MM.1S (cell line): ENCODE data around the gene ABCA10.

ENCODE experiments used
- DNase-seq: peaks from one replicate; pipeline ENCODE4 v3.0.0-alpha.2; 2015
- H2AFZ ChIP-seq: fragments of 300-600 bp; sonication (generic); 2 replicates; pipeline ENCODE4 v1.6.0; 2016; ENCODE audit warnings: antibody characterized with exemption, low read length
- H3F3A ChIP-seq: fragments of 300-600 bp; sonication (generic); 2 replicates; pipeline ENCODE4 v1.6.1; 2016; ENCODE audit warnings: mild to moderate bottlenecking, antibody characterized with exemption, low read length, moderate library complexity, mixed read lengths; ENCODE audit not compliant: insufficient read depth
- H3K27ac ChIP-seq: fragments of 300-600 bp; sonication (generic); 2 replicates; pipeline ENCODE4 v1.5.1; 2016; ENCODE audit warnings: mild to moderate bottlenecking, low read length
- H3K27me3 ChIP-seq: fragments of 300-600 bp; sonication (generic); replicated peaks from 2 replicates; pipeline ENCODE4 v1.6.0; 2016; ENCODE audit warnings: low read length; ENCODE audit not compliant: insufficient read depth
- H3K36me3 ChIP-seq: fragments of 300-600 bp; sonication (generic); replicated peaks from 2 replicates; pipeline ENCODE4 v1.6.1; 2016; ENCODE audit warnings: mild to moderate bottlenecking, low read length, mixed read lengths; ENCODE audit not compliant: insufficient read depth
- H3K4me1 ChIP-seq: fragments of 300-600 bp; sonication (generic); 2 replicates; pipeline ENCODE4 v1.6.1; 2016; ENCODE audit warnings: low read length, mixed read lengths
- H3K4me2 ChIP-seq: fragments of 300-600 bp; sonication (generic); 2 replicates; pipeline ENCODE4 v1.6.0; 2016; ENCODE audit warnings: low read depth, low read length
- H3K4me3 ChIP-seq: fragments of 300-600 bp; sonication (generic); 2 replicates; pipeline ENCODE4 v1.5.1; 2016; ENCODE audit warnings: low read length, mixed read lengths
- H3K79me2 ChIP-seq: fragments of 300-600 bp; sonication (generic); 2 replicates; pipeline ENCODE4 v1.6.1; 2016; ENCODE audit warnings: mixed run types, low read length, mixed read lengths
- H3K9ac ChIP-seq: fragments of 300-600 bp; sonication (generic); 2 replicates; pipeline ENCODE4 v1.6.1; 2016; ENCODE audit warnings: low read length, mixed read lengths
- H3K9me2 ChIP-seq: fragments of 300-600 bp; sonication (generic); replicated peaks from 2 replicates; pipeline ENCODE4 v1.6.1; 2016; ENCODE audit warnings: mild to moderate bottlenecking, low read length, mixed read lengths; ENCODE audit not compliant: insufficient read depth
- H3K9me3 ChIP-seq: fragments of 300-600 bp; sonication (generic); replicated peaks from 2 replicates; pipeline ENCODE4 v1.6.1; 2016; ENCODE audit warnings: mild to moderate bottlenecking, low read length, mixed read lengths; ENCODE audit not compliant: insufficient read depth
- H4K20me1 ChIP-seq: fragments of 300-600 bp; sonication (generic); 2 replicates; pipeline ENCODE4 v1.6.1; 2016; ENCODE audit warnings: mild to moderate bottlenecking, low read length, moderate library complexity, mixed read lengths; ENCODE audit not compliant: insufficient read depth
- EZH2 ChIP-seq: fragments of 300-600 bp; sonication (generic); optimal IDR thresholded peaks from 2 replicates; pipeline ENCODE3; 2017; ENCODE audit warnings: low read depth, mild to moderate bottlenecking, antibody characterized with exemption, low read length, mixed read lengths
- EZH2phosphoT487 ChIP-seq: fragments of 300-600 bp; sonication (generic); IDR thresholded peaks from 2 replicates; pipeline ENCODE4 v1.6.1; 2018; ENCODE audit warnings: antibody characterized with exemption, low read length
- TF ChIP-seq, protein P1 (sequence below): fragments of 300-600 bp; sonication (generic); IDR thresholded peaks from 2 replicates; pipeline ENCODE4 v1.5.1; 2016; ENCODE audit warnings: antibody characterized with exemption, low read length, mixed read lengths

Gene ABCA10

DNA sequence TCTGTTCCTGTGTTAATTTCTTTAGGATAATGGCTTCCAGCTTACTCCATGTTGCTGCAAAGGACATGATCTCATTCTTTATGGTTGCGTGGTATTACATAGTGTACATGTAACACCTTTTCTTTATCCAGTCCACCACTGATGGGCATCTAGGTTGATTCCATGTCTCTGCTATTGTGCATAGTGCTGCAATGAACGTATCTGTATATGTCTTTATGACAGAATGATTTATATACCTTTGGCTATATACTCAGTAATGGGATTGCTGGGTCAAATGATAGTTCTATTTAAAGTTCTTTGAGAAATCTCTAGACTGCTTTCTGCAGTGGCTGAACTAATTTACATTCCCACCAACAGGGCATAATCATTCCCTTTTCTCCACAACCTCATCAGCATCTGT lies 39.8 kb downstream of the ABCA10 start:
- no peak overlapping the region for H3K9ac ChIP-seq
- no peaks in the 10 kb centered on the region for H3K36me3 ChIP-seq
- H3K9me3 ChIP-seq, result no peaks in the 10 kb centered on the region
- H3K9me2 ChIP-seq, result no peaks in the 10 kb centered on the region
- H3F3A ChIP-seq, result no peaks in the 10 kb centered on the region
- H3K79me2 ChIP-seq, result no peaks in the 10 kb centered on the region
- no peak overlapping the region for H2AFZ ChIP-seq
- no peak overlapping the region for H3K4me2 ChIP-seq
- no peaks in the 10 kb centered on the region for H3K4me1 ChIP-seq
- H3K4me3 ChIP-seq, result no peak overlapping the region
- DNase-seq, result no peak
- H4K20me1 ChIP-seq, result no peaks in the 10 kb centered on the region
- TF ChIP-seq EZH2 (no peak), EZH2phosphoT487 (no peak)
- TF ChIP-seq, protein P1, sequence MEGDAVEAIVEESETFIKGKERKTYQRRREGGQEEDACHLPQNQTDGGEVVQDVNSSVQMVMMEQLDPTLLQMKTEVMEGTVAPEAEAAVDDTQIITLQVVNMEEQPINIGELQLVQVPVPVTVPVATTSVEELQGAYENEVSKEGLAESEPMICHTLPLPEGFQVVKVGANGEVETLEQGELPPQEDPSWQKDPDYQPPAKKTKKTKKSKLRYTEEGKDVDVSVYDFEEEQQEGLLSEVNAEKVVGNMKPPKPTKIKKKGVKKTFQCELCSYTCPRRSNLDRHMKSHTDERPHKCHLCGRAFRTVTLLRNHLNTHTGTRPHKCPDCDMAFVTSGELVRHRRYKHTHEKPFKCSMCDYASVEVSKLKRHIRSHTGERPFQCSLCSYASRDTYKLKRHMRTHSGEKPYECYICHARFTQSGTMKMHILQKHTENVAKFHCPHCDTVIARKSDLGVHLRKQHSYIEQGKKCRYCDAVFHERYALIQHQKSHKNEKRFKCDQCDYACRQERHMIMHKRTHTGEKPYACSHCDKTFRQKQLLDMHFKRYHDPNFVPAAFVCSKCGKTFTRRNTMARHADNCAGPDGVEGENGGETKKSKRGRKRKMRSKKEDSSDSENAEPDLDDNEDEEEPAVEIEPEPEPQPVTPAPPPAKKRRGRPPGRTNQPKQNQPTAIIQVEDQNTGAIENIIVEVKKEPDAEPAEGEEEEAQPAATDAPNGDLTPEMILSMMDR, result no peak
- H3K27ac ChIP-seq, result no peak overlapping the region
- H3K27me3 ChIP-seq, result no peaks in the 10 kb centered on the region

GRCh38 chr17:69188064-69188463 lies 40.6 kb downstream of the ABCA10 start:
- no peaks in the 10 kb centered on the region for H3K79me2 ChIP-seq
- no peaks in the 10 kb centered on the region for H3K9me3 ChIP-seq
- H2AFZ ChIP-seq, result no peak overlapping the region
- H3K27ac ChIP-seq, result no peak overlapping the region
- no peak overlapping the region for H3K9ac ChIP-seq
- no peaks in the 10 kb centered on the region for H3F3A ChIP-seq
- H3K9me2 ChIP-seq, result no peaks in the 10 kb centered on the region
- no peaks in the 10 kb centered on the region for H4K20me1 ChIP-seq
- no peak overlapping the region for H3K4me3 ChIP-seq
- no peak for DNase-seq
- no peaks in the 10 kb centered on the region for H3K36me3 ChIP-seq
- H3K4me2 ChIP-seq, result no peak overlapping the region
- TF ChIP-seq EZH2phosphoT487 (no peak), EZH2 (no peak)
- TF ChIP-seq, protein P1, result no peak
- no peaks in the 10 kb centered on the region for H3K4me1 ChIP-seq
- H3K27me3 ChIP-seq, result no peaks in the 10 kb centered on the region

DNA sequence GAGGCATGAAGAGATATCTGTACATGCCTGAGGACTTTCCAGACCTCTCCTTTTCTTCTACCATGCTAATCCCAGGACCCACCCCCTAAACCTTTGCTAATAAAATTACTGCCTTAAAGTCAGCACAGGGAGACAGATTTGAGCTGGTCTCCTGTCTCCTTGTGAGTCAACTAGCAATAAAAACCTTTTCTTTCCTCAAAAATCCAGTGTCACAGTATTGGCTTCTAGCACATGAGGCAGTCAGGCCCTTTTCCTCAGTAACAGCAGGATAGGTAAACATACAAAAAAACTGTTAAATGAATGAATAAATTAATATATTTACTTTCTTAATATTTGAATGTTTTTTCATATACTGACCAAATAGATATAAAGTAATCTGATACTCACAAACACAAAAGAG lies 41.3 kb downstream of the ABCA10 start:
- Histone ChIP-seq H3K4me3 (no peak overlapping the region), H3K79me2 (no peaks in the 10 kb centered on the region)
- no peak for DNase-seq

More for the DNA sequence above, 41.3 kb downstream of the ABCA10 start:
- H2AFZ ChIP-seq, result no peak overlapping the region
- H3K27me3 ChIP-seq, result no peaks in the 10 kb centered on the region
- no peak overlapping the region for H3K27ac ChIP-seq
- H3K9ac ChIP-seq, result no peak overlapping the region
- no peaks in the 10 kb centered on the region for H3K4me1 ChIP-seq
- H3F3A ChIP-seq, result no peaks in the 10 kb centered on the region
- no peak for TF ChIP-seq EZH2
- TF ChIP-seq, protein P1, result no peak
- TF ChIP-seq EZH2phosphoT487, result no peak
- H3K4me2 ChIP-seq, result no peak overlapping the region
- no peaks in the 10 kb centered on the region for H4K20me1 ChIP-seq
- no peaks in the 10 kb centered on the region for H3K9me2 ChIP-seq
- no peaks in the 10 kb centered on the region for H3K9me3 ChIP-seq
- H3K36me3 ChIP-seq, result no peaks in the 10 kb centered on the region
